RPMI8226 (cell line): ENCODE data around the gene TTLL11.

Experiments used
- DNase-seq: peaks from one replicate; pipeline ENCODE4 v3.0.0-alpha.2; 2015

TTLL11 gene

GRCh38 chr9:121820286-121821005 lies 272.7 kb downstream of the TTLL11 start:
- DNase-seq = no peak

- no peak for DNase-seq
Observed at GRCh38 chr9:121819428-121820231, 273.5 kb downstream of the TTLL11 start.

GRCh38 chr9:121818841-121819427 lies 274.2 kb downstream of the TTLL11 start:
- no peak for DNase-seq

- DNase-seq = no peak
Observed at GRCh38 chr9:121818016-121818661, 275.0 kb downstream of the TTLL11 start.

- DNase-seq = no peak
Observed at GRCh38 chr9:121817476-121817875, 275.6 kb downstream of the TTLL11 start.

GRCh38 chr9:121816845-121817450 lies 276.2 kb downstream of the TTLL11 start:
- DNase-seq = no peak

- DNase-seq = no peak
Observed at GRCh38 chr9:121816449-121816817, 276.7 kb downstream of the TTLL11 start.

GRCh38 chr9:121815546-121816448 lies 277.3 kb downstream of the TTLL11 start:
- DNase-seq = no peak

GRCh38 chr9:121815084-121815483 lies 278.0 kb downstream of the TTLL11 start:
- no peak for DNase-seq

- no peak for DNase-seq
Observed at GRCh38 chr9:121814594-121814993, 278.5 kb downstream of the TTLL11 start.

GRCh38 chr9:121813519-121814210 lies 279.4 kb downstream of the TTLL11 start:
- no peak for DNase-seq

- DNase-seq = no peak
Observed at GRCh38 chr9:121812159-121812735, 280.9 kb downstream of the TTLL11 start.

GRCh38 chr9:121811751-121812150 lies 281.4 kb downstream of the TTLL11 start:
- DNase-seq = no peak

GRCh38 chr9:121811140-121811539 lies 282.0 kb downstream of the TTLL11 start:
- DNase-seq = peak; percentile 13

- no peak for DNase-seq
Observed at GRCh38 chr9:121810489-121810888, 282.6 kb downstream of the TTLL11 start.

- no peak for DNase-seq
Observed at GRCh38 chr9:121809356-121810050, 283.6 kb downstream of the TTLL11 start.

GRCh38 chr9:121808781-121809180 lies 284.3 kb downstream of the TTLL11 start:
- no peak for DNase-seq

- DNase-seq = no peak
Observed at GRCh38 chr9:121807823-121808278, 285.3 kb downstream of the TTLL11 start.

- DNase-seq = no peak
Observed at GRCh38 chr9:121807069-121807822, 285.9 kb downstream of the TTLL11 start.
